Activated CD8-positive, alpha-beta T cell treated with anti-CD3 and anti-CD28 coated beads, Interleukin-2, amount 10 ng/mL, durations not matched to agents 7 days and 5 days (primary cell): Measurements from ENCODE around the gene BMP6. TPM values are rescaled to one million over a fixed set of nuclear protein-coding genes. Genes with fewer than 3 reads are reported as not detected.
"Not testable (repeated sequence)": the region's sequence is repeated elsewhere in the genome, so short reads cannot be mapped to it uniquely, and the experiment has no call there.

Experiments used
- ATAC-seq: fragments of 150-1000 bp; cut with Tn5 transposase; one replicate; pipeline ENCODE4 v1.10.0; 2021; ENCODE audit warnings: moderate library complexity
- CTCF ChIA-PET: fragments of 350-600 bp; sonication (Branson Sonifier 250); formaldehyde crosslinking; loops from one replicate; lab custom pipeline; 2021; ENCODE audit warnings: antibody characterized with exemption; lab: Charles Lee
- POLR2A ChIA-PET: fragments of 350-600 bp; sonication (Branson Sonifier 250); formaldehyde crosslinking; loops from one replicate; lab custom pipeline; 2021; ENCODE audit warnings: antibody characterized with exemption; lab: Charles Lee
- DNase-seq: peaks from one replicate; pipeline ENCODE4 v3.0.0-alpha.2; 2020
- H3K27ac Mint-ChIP-seq: one replicate; pipeline ENCODE4 v1.8.0; 2021; ENCODE audit warnings: mild to moderate bottlenecking, mixed read lengths
- H3K27me3 Mint-ChIP-seq: one replicate; pipeline ENCODE4 v1.8.0; 2021; ENCODE audit warnings: low read depth, mixed read lengths
- H3K36me3 Mint-ChIP-seq: one replicate; pipeline ENCODE4 v1.8.0; 2021; ENCODE audit warnings: low read depth, mixed read lengths
- H3K4me1 Mint-ChIP-seq: one replicate; pipeline ENCODE4 v1.8.0; 2021; ENCODE audit warnings: low read depth, mixed read lengths
- H3K4me3 Mint-ChIP-seq: one replicate; pipeline ENCODE4 v1.8.0; 2021; ENCODE audit warnings: mild to moderate bottlenecking, mixed read lengths
- H3K9me3 Mint-ChIP-seq: one replicate; pipeline ENCODE4 v1.8.0; 2022; ENCODE audit warnings: mixed read lengths; ENCODE audit not compliant: insufficient read depth
- total RNA-seq, 2 experiments: library from RNA; stranded (reverse); gene quantifications; one replicate each; pipeline ENCODE4 v1.2.3, GENCODE V29; 2021

The BMP6 gene
- total RNA-seq, 2 experiments from 2014 or later, result not detected

GRCh38 chr6:7882505-7883257 lies 156.8 kb downstream of the BMP6 start:
- no peaks in the 10 kb centered on the region for H3K9me3 Mint-ChIP-seq
- no peaks in the 10 kb centered on the region for H3K4me1 Mint-ChIP-seq
- POLR2A ChIA-PET, result no interaction called here
- DNase-seq (no peak), ATAC-seq (no peak)
- peaks cover 44% of the 10 kb centered on the region for H3K36me3 Mint-ChIP-seq
- CTCF ChIA-PET, result no interaction called here
- no peak overlapping the region for H3K27ac Mint-ChIP-seq
- H3K27me3 Mint-ChIP-seq, result no peaks in the 10 kb centered on the region
- no peak overlapping the region for H3K4me3 Mint-ChIP-seq

GRCh38 chr6:7883381-7883780 lies 157.5 kb downstream of the BMP6 start:
- H3K27me3 Mint-ChIP-seq, result no peaks in the 10 kb centered on the region
- no peak overlapping the region for H3K4me3 Mint-ChIP-seq
- no peaks in the 10 kb centered on the region for H3K4me1 Mint-ChIP-seq
- ChIA-PET POLR2A (no interaction called here), CTCF (no interaction called here)
- no peak for DNase-seq
- H3K27ac Mint-ChIP-seq, result no peak overlapping the region
- H3K9me3 Mint-ChIP-seq, result no peaks in the 10 kb centered on the region
- H3K36me3 Mint-ChIP-seq, result peaks cover 49% of the 10 kb centered on the region
- no peak for ATAC-seq

- Mint-ChIP-seq H3K36me3 (peaks cover 57% of the 10 kb centered on the region), H3K4me3 (no peak overlapping the region), H3K27me3 (no peaks in the 10 kb centered on the region), H3K27ac (no peak overlapping the region), H3K9me3 (no peaks in the 10 kb centered on the region), H3K4me1 (no peaks in the 10 kb centered on the region)
- ChIA-PET POLR2A (no interaction called here), CTCF (no interaction called here)
- ATAC-seq (no peak), DNase-seq (no peak)
Observed at GRCh38 chr6:7886132-7886531, 160.2 kb downstream of the BMP6 start.

GRCh38 chr6:7887278-7887991 lies 161.5 kb downstream of the BMP6 start:
- no peak for DNase-seq
- no peaks in the 10 kb centered on the region for H3K4me1 Mint-ChIP-seq
- H3K4me3 Mint-ChIP-seq, result no peak overlapping the region
- no peaks in the 10 kb centered on the region for H3K9me3 Mint-ChIP-seq
- H3K36me3 Mint-ChIP-seq, result peaks cover 60% of the 10 kb centered on the region
- ChIA-PET CTCF (no interaction called here), POLR2A (interaction anchor here (0.6 kb wide), 1 partner anchor 271 kb away, joined by 3 read pairs; no protein-coding TSS in a partner anchor)
- no peak overlapping the region for H3K27ac Mint-ChIP-seq
- no peak for ATAC-seq
- H3K27me3 Mint-ChIP-seq, result no peaks in the 10 kb centered on the region

GRCh38 chr6:7888587-7889357 lies 162.9 kb downstream of the BMP6 start:
- Mint-ChIP-seq H3K36me3 (peaks cover 58% of the 10 kb centered on the region), H3K9me3 (no peaks in the 10 kb centered on the region), H3K4me1 (no peaks in the 10 kb centered on the region), H3K27ac (no peak overlapping the region), H3K27me3 (no peaks in the 10 kb centered on the region), H3K4me3 (no peak overlapping the region)
- POLR2A ChIA-PET, result no interaction called here
- CTCF ChIA-PET, result no interaction called here
- no peak for ATAC-seq
- DNase-seq, result no peak

- no peak overlapping the region for H3K4me3 Mint-ChIP-seq
- H3K9me3 Mint-ChIP-seq, result no peaks in the 10 kb centered on the region
- CTCF ChIA-PET, result no interaction called here
- DNase-seq, result no peak
- no peak overlapping the region for H3K27ac Mint-ChIP-seq
- no peaks in the 10 kb centered on the region for H3K27me3 Mint-ChIP-seq
- no peak for ATAC-seq
- peaks cover 57% of the 10 kb centered on the region for H3K36me3 Mint-ChIP-seq
- no peaks in the 10 kb centered on the region for H3K4me1 Mint-ChIP-seq
- POLR2A ChIA-PET, result no interaction called here
Observed at GRCh38 chr6:7891078-7891872, 165.4 kb downstream of the BMP6 start.

GRCh38 chr6:7892367-7892766 lies 166.5 kb downstream of the BMP6 start:
- peaks cover 59% of the 10 kb centered on the region for H3K36me3 Mint-ChIP-seq
- DNase-seq, ATAC-seq, H3K27ac Mint-ChIP-seq, H3K9me3 Mint-ChIP-seq, CTCF ChIA-PET, H3K4me1 Mint-ChIP-seq, H3K27me3 Mint-ChIP-seq, H3K4me3 Mint-ChIP-seq, POLR2A ChIA-PET: not testable (repeated sequence)

- Mint-ChIP-seq H3K4me3 (no peak overlapping the region), H3K36me3 (peaks cover 58% of the 10 kb centered on the region), H3K9me3 (no peaks in the 10 kb centered on the region), H3K4me1 (no peaks in the 10 kb centered on the region), H3K27ac (no peak overlapping the region), H3K27me3 (no peaks in the 10 kb centered on the region)
- DNase-seq (no peak), ATAC-seq (no peak)
- POLR2A ChIA-PET, result interaction anchor here (0.6 kb wide), 1 partner anchor 779 kb away, joined by 4 read pairs; no protein-coding TSS in a partner anchor
- CTCF ChIA-PET, result no interaction called here
Observed at GRCh38 chr6:7893342-7893741, 167.4 kb downstream of the BMP6 start.

- H3K27me3 Mint-ChIP-seq, result no peaks in the 10 kb centered on the region
- no peak for ATAC-seq
- POLR2A ChIA-PET, result no interaction called here
- H3K36me3 Mint-ChIP-seq, result peaks cover 58% of the 10 kb centered on the region
- CTCF ChIA-PET, result no interaction called here
- H3K4me1 Mint-ChIP-seq, result no peaks in the 10 kb centered on the region
- DNase-seq, result no peak
- H3K4me3 Mint-ChIP-seq, result no peak overlapping the region
- H3K9me3 Mint-ChIP-seq, result no peaks in the 10 kb centered on the region
- H3K27ac Mint-ChIP-seq, result no peak overlapping the region
Observed at GRCh38 chr6:7894262-7895124, 168.6 kb downstream of the BMP6 start.

GRCh38 chr6:7895125-7895423 lies 169.2 kb downstream of the BMP6 start:
- H3K36me3 Mint-ChIP-seq, result peaks cover 60% of the 10 kb centered on the region

GRCh38 chr6:7896465-7896987 lies 170.6 kb downstream of the BMP6 start:
- H3K36me3 Mint-ChIP-seq, result peaks cover 63% of the 10 kb centered on the region
- no peak for ATAC-seq
- H3K4me3 Mint-ChIP-seq, result no peak overlapping the region
- ChIA-PET CTCF (no interaction called here), POLR2A (no interaction called here)
- H3K4me1 Mint-ChIP-seq, result no peaks in the 10 kb centered on the region
- H3K9me3 Mint-ChIP-seq, result no peaks in the 10 kb centered on the region
- H3K27me3 Mint-ChIP-seq, result no peaks in the 10 kb centered on the region
- no peak for DNase-seq
- no peak overlapping the region for H3K27ac Mint-ChIP-seq

More at GRCh38 chr6:7895125-7895423, 169.2 kb downstream of the BMP6 start:
- ChIA-PET POLR2A (no interaction called here), CTCF (no interaction called here)
- ATAC-seq (no peak), DNase-seq (no peak)
- H3K4me1 Mint-ChIP-seq, result no peaks in the 10 kb centered on the region
- H3K4me3 Mint-ChIP-seq, result no peak overlapping the region
- no peaks in the 10 kb centered on the region for H3K27me3 Mint-ChIP-seq
- H3K27ac Mint-ChIP-seq, result no peak overlapping the region
- H3K9me3 Mint-ChIP-seq, result no peaks in the 10 kb centered on the region
